ENCODE measurements around the gene TOP1. TPM values are rescaled to one million over a fixed set of nuclear protein-coding genes. Genes with fewer than 3 reads are reported as not detected.

The TOP1 gene
- total RNA-seq, 1 donor from 2014 or later = 20.6 TPM

DNA sequence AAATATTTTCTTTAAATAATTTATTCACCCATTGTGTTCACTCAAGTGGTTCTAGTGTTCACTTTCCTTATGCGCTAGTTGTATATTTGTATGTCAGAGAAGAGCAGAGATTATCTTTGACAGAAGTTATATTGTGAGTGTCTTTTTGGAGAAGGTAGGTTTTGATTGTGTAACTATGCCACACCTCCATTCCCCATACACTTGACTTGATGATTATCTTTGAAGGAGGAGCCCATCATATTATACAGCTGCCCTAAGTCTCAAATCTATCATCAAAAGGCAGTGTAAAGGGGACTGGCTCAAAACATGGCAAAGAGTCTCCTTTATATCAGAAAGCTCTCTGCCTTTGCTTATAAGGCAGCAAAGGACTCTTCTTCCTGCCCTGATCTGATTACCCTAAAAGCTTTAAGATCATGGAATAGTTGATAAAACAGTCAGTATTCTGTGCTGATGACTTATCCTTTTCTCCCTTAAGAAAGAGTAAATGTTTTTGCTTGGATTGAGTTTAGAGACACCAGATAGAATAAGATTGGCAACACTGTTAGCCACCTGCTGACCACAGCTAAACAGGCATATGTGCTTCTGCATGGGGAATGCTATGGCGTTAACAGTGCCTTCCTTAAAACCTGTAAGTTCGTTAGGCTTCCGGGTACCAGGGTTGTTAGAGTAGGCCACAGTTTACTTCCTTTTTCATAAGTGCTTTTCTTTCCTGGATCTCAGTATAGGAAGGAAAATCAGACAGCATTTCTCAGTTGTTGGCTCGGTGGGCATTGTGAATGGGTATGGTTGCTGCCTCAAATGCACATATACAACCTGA is 22.6 kb downstream of the TOP1 start:
- DNase-seq (no peak), ATAC-seq (ENCODE audit: poor library complexity) (no peak)
- intact Hi-C loops (cut with DNase I) = no loop called here

DNA sequence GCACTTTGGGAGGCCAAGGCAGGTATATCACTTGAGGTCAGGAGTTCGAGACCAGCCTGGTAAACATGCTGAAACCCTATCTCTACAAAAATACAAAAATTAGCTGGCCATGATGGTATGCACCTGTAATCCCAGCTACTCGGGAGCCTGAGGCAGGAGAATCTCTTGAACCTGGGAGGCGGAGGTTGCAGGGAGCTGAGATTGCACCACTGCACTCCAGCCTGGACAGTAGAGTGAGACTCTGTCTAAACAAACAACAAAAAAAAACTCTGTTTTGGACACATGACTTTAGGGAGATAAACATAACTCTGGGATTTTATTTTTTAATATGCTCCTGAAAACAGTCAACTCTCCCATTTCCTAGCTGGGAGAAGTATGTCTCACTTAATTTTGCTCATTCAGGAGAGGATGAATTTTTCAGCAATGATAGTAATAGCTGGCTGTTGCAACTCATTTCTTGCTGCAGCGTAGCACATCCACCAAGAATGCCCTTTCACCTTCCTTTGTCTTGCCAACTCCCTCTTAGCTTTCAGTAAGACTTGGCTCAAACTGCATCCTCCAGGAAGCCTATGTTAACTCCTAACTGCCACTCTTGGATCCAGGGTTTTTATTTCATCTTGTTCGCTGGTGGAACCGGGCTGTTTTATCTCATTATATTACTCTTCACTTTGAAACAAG is 24.3 kb downstream of the TOP1 start:
- DNase-seq (no peak), ATAC-seq (ENCODE audit: poor library complexity) (peak; percentile 51)
- intact Hi-C loops (cut with DNase I) = no loop called here

DNA sequence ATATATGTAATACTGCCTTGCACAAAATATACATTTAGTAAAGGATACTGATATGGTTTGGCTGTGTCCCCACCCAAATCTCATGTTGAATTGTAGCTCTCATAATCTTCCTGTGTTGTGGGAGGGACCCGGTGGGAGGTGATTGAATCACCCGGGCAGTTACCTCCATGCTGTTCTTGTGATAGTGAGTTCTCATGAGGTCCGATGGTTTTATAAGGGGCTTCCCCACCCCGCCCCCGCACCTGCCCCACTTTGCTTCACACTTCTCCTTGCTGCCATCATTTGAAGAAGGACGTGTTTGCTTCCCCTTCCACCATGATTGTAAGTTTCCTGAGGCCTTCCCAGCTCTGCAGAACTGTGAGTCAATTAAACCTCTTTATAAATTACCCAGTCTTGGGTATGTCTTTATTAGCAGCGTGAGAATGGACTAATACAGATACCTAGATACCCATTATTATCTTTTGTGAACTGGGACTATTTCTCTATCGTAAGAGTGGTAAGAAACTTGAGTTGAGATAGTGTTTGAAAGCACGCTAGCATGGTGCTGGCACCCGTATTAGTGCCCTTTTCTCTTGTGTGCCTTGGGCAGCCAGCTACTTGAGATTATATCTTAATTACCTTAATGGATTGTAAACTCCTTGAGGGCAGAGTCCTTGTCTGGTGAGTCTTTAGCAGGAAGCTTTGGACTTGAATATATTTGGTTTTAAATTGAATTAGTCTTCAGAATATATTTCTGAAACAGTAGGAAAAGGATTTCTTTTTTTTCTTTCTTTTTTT is 25.6 kb downstream of the TOP1 start:
- intact Hi-C loops (cut with DNase I) = no loop called here
- no peak for ATAC-seq (ENCODE audit: poor library complexity)
- DNase-seq = no peak

DNA sequence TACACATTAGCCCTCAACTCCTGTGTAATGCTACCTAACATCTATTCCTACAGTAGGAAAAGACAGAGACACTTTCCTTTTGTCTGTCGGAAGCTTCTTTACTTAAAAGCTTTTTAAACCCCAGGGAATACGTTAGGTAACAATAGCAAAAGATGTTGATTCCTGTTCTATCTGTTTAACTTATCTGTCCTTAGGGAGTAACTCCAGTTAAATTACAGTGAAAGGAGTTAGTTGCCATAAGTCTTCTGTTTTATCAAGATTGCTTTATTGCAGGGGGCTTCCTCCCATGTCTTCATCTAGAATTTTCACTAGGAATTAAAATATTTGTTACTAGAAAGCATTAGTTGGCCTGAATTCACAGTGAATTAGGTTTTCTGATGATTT is 26.2 kb downstream of the TOP1 start:
- no peak for ATAC-seq (ENCODE audit: poor library complexity)
- no peak for DNase-seq
- intact Hi-C loops (cut with DNase I) = no loop called here

DNA sequence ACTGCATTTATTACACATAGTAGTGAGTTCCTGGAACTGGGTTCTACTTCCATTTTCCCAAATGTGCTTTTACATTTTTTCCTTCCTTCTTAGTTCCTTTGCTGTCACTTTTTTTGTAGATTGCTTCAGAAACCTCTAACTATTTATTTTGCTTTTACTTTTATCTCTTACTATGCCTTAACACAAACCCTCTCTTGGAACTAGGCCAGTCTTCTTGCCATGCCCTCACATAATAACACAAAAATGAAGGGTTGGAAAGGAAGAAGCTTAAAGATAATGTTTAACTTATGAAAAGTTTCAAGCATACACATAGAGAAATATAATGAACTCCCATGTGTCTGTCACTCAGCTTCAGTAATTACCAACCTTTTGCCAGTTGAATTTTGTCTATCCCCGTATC is 27.1 kb downstream of the TOP1 start:
- ATAC-seq (ENCODE audit: poor library complexity) (no peak), DNase-seq (no peak)
- intact Hi-C loops (cut with DNase I) = no loop called here

DNA sequence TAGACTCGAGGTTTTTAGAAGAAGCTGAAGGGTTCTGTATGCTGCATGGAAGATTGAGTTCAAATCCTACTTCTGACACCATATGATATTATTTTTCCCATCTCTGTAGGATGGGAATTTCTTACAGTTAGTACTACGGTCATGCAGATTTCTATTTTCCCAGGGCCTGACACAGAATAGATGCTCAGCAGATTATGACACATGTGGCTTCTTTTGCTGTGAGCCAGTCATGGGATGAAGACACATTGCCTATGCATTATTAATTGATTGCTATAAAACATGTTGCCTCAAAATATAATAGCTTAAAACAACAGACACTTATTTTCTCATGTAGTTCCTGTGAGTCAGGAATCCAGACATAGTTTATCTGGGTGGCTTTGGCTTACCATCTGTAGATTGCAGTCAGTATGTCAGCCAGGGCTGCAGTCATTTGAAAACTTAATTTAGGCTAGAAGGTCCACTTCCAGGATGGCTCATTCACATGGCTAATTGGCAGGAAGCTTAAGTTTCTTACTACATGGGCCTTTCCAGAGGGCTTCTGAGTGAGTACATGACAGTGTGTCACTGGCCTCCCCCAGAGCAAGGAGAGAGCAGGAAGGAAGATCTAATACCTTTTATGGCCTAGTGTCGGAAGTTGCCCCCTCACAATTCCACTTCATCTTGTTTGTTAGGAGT is 29.5 kb downstream of the TOP1 start:
- ATAC-seq (ENCODE audit: poor library complexity) (peak; percentile 32), DNase-seq (no peak)
- intact Hi-C loops (cut with DNase I) = no loop called here

DNA sequence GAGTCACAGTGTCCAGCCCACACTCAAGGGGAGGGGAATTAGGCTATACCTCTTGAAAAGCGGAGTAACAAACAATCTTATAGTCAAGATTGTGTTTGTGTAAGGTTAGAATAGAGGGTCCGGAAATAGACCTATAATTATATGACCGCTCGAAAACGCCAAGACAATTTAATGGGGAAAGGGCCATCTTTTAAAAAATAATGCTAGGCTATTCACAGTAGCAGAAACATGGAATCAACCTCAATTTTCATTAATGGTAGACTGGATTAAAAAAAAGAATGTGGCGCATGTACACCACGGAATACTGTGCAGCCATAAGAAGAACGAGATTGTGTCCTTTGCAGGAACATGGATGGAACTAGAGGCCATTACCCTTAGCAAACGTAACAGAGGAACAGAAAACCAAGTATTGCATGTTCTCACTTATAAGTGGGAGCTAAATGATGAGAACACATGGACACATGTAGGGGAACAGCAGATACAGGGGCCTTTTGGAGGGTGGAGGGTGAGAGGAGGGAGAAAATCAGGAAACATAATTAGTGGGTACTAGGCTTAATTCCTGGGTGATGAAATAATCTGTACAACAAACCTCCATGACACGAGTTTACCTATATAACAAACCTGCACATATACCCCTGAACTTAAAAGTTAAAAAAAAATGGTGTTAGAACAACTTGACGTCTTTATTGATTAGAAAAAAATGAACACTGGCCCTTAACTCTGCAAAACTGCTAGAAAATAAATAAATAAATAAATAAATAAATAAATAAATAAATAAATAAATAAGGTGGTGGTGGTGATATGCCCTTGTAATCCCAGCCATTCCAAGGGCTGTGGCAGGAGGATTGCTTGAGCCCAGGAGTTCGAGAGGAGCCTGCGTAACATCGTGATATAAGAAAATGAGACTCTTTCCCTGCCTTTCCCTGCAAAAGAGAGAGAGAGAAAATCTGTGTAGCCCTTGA is 30.3 kb downstream of the TOP1 start:
- no peak for DNase-seq
- no peak for ATAC-seq (ENCODE audit: poor library complexity)
- intact Hi-C loops (cut with DNase I) = no loop called here

DNA sequence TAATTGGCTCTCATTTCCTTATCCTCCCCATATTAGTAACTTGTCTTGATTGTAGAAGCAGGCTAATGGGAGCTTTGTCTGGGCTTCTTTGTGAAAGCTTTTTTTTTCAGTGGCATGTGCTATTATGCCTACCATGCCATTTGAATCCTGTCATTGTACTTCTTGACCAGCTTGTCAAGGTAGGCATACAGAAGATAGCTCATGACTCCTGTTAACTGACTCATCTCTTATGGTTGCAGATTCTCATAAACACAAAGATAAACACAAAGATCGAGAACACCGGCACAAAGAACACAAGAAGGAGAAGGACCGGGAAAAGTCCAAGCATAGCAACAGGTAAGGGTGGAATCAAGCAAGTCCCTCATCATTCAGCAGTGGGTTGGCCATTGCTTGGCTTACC is 32.5 kb downstream of the TOP1 start:
- ATAC-seq (ENCODE audit: poor library complexity) (no peak), DNase-seq (no peak)
- intact Hi-C loops (cut with DNase I) = no loop called here

DNA sequence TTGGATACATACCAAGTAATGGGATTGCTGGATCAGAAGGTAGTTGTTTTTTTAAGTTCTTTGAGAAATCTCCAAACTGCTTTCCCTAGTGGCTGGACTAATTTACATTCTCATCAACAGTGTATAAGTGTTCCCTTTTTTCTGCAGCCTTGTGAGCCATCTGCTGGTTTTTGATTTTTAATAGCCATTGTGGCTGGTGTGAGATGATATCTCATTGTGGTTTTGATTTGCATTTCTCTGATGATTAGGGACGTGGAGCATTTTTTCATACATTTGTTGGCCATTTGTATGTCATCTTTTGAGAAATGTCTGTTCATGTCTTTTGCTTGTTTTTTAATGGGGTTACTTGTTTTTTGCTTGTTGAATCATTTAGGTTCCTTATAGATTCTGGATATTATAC is 34.8 kb downstream of the TOP1 start:
- DNase-seq (no peak), ATAC-seq (ENCODE audit: poor library complexity) (no peak)
- intact Hi-C loops (cut with DNase I) = no loop called here

DNA sequence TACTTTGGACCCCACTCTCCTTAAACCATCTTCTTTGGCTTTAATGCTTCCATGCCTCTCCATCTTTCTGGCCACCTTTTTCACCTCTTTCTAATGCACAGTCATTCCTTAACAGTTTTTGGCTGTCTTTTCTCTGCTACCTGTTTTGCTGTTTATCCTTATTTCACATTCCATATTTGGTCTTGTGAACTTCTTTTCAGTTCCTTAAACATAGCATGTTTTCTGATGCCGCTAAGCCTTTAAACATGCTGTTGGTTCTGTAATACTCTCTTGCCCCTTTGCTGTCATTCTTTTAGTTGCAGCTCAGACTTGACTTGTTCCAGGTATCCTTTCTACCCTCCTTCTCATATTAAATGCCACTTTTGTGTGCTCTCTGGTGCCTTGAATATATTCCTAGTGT is 35.8 kb downstream of the TOP1 start:
- no peak for DNase-seq
- no peak for ATAC-seq (ENCODE audit: poor library complexity)
- intact Hi-C loops (cut with DNase I) = no loop called here

DNA sequence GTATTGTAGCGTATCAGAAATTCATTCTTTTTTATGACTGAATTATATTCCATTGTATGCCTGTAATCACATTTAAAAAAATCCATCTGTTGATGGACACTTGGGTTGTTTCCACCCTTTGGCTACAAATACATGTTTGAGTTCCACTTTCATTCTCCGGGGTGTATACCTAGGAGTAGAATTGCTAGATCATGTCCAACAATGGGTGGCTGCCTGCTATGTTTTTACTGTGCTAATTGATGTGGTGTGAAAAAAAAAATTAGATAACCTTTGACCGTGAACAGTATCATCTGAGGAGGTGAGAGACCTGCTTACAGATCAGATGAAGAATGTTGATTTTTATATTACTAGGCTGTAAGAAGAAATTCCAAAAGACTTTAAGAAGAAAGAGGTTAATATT is 37.1 kb downstream of the TOP1 start:
- DNase-seq (no peak), ATAC-seq (ENCODE audit: poor library complexity) (no peak)
- intact Hi-C loops (cut with DNase I) = no loop called here

DNA sequence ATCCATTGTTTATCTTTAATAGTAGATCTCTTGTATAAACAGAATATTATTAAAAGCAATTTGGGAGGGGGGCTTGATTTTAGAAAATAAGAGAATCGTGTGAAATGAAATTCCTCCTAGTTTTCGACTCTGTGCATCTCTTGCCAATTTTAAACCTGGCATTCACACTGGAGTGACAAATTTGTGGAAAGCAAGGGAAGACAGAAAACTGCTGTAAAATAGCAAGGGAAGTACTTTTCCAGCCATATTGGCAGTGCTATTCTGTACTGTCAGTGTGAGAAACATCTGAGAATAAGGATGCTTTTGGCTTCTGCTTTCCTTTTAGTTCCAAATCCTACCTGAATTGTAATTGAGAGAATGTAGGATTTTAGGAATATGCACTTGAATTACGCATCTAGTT is 40.2 kb downstream of the TOP1 start:
- intact Hi-C loops (cut with DNase I) = no loop called here
- DNase-seq (no peak), ATAC-seq (ENCODE audit: poor library complexity) (no peak)

DNA sequence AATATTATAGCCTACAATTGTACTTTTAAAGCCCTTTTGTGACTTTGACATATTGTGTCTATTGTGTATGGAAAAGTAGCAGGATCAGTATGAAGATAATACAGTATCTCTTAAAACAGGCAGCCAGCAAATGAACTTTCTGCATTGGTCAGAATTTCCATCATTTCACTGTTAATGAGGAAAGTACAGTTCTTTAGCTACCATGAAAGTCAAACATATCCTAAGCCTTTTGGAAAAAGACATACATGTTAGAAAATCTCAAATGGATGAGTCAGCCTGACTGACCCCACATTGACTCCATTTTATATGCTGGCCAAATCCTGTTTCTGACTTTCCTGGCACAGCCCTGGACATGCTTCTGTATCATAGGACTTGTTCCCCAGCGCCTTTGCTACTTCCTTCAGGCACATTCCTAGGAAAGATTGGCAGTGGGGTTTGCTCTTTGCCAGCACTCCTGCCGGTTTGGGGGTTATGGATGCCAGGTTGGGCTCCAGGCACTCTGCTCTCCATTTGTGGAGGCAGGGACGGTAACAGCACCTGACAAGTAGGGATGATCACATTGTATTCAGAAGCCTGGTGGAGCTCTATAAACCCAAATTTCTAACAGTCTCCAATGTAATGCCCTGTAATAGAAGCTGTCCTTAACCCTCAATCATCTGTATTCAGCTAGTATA is 43.7 kb downstream of the TOP1 start:
- intact Hi-C loops (cut with DNase I) = no loop called here
- DNase-seq = no peak
- peak; percentile 69 for ATAC-seq (ENCODE audit: poor library complexity)

DNA sequence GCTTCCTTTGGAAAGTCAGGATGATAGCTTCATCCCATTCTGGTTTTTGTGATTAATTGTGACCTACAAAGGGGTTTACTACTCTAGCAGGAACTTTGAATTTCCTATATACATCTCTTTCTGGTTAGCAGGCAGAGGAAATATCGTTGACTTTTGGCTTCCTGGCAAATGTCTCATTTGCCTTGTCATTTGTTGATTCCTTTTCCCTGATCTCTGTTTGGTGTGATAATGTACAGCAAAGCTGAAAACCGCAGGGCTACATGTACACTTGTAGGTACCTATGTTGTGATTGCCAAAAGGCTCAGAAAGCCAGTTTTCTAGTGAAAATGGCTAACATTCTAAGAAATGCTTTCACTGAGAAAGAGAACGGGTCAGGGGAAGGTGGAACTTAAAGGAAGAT is 44.3 kb downstream of the TOP1 start:
- intact Hi-C loops (cut with DNase I) = no loop called here
- ATAC-seq (ENCODE audit: poor library complexity) (no peak), DNase-seq (no peak)

DNA sequence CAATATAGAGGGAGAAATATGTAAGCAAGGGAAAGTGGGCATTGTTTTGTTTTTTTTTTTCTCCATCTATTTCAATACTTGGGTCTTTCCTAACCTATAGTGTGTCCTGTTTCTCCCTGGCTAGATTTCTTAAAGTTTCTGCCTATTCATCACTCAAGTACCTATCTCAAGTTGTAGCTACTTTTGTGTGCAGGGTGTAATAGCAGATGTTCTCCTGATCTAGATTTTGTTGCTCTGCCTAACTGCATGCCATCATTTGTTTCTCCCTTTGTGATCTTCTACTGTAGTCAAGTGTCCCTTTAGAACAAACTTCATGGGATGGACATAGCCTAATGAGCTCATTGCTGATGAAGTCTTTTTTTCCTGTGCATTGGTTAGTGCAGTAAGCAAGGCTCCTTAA is 45.8 kb downstream of the TOP1 start:
- DNase-seq (no peak), ATAC-seq (ENCODE audit: poor library complexity) (no peak)
- intact Hi-C loops (cut with DNase I) = no loop called here

DNA sequence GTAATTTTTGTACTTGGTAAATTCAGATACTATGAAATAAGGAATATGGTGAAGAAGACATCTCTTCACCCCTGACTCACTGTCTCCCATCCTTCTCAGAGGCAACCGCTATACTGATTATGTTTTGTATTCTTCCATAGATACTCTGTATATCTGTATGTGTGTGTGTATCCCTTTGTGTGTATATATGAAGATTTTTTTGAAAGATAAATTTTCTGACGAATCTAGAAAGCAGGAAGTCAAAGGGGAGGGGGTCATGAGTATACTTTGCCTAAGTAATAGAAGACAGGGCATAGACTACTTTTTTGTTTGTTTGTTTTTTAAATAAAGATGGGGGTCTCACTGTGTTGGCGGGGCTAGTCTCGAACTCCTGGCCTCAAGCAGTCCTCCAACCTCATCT is 48.2 kb downstream of the TOP1 start:
- ATAC-seq (ENCODE audit: poor library complexity) (no peak), DNase-seq (no peak)
- intact Hi-C loops (cut with DNase I) = loop anchor here (5.0 kb wide), 2 partner anchors 49 to 84 kb away; partner anchors contain the start of gene TOP1

DNA sequence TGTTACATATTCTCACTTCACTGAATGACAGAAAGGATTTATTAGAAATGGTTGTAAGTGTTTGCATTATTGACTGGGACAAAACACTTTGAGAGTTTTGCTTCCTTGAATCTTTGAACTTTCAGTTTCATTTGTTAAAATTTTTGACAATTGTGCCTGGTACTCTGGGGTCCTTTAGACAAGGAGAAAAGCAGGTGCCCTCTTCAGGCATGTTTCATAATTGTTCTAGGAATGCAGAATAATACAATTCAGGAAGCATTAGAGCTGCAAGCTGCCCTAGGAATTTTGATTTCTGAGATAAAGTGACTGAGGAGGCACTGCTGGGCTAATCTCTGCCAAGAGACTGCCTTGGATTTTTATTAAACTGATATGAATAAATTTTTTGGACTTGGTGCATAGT is 49.7 kb downstream of the TOP1 start:
- peak; percentile 79 for ATAC-seq (ENCODE audit: poor library complexity)

More for the DNA sequence above, 49.7 kb downstream of the TOP1 start:
- intact Hi-C loops (cut with DNase I) = loop anchor here (5.0 kb wide), 2 partner anchors 51 to 86 kb away; partner anchors contain the start of gene TOP1
- DNase-seq = no peak

Measured in Right ventricle myocardium superior (tissue), 1 donor.